ENCODE results near the gene TUT4. TPM values are rescaled to one million over a fixed set of nuclear protein-coding genes. Genes with fewer than 3 reads are reported as not detected.

TUT4 gene
- total RNA-seq, 4 donors from 2014 or later = 22.1 to 212 (median 50.0) TPM

DNA sequence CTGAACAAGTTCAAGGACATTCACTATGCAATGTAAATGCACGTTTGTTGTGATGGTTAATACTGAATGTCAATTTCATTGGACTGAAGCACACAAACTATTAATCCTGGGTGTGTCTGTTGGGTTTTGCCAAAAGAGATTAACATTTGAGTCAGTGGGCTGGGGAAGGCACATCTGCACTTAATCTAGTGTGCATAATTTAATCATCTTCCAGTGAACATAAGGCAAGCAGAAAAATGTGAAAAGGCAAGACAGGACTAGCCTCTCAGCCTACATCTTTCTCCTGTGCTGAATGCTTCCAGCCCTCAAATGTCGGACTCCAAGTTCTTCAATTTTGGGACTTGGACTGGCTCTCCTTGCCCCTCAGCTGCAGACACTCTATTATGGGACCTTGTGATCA lies 108.4 kb downstream of the TUT4 start:
- H3K27ac ChIP-seq = no peak overlapping the region

DNA sequence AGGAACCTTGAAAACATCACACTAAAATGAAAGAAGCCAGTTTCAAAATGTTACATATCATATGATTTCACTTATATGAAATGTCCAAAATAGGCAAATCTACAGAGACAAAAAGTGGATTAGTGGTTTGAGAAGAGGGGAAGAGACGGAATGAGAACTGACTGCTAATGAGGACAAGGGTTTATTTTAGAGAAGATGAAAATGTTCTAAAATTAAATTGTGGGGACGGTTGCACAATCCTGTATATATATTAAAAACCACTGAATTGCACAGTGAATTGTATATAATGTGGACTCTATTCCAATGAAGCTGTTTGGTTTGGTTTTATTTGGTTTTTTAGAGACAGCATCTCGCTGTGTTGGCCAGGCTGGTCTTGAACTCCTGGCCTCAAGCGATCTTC lies 112.9 kb downstream of the TUT4 start:
- Histone ChIP-seq H3K4me1 (no peaks in the 10 kb centered on the region), H3K27ac (no peak overlapping the region), H3K27me3 (no peaks in the 10 kb centered on the region), H3K9me3 (no peaks in the 10 kb centered on the region), H3K36me3 (peaks cover 0 to 43% (median 0%) of the 10 kb centered on the region in 3 donors), H3K4me3 (no peak overlapping the region)
- TF ChIP-seq POLR2A (IDR thresholded peaks at IDR 0.05) (no peak), CTCF (IDR thresholded peaks at IDR 0.05) (no peak)
- DNase-seq = no peak

More for the DNA sequence above, 108.4 kb downstream of the TUT4 start:
- TF ChIP-seq POLR2A (IDR thresholded peaks at IDR 0.05) = no peak
- TF ChIP-seq CTCF (IDR thresholded peaks at IDR 0.05) = no peak
- Histone ChIP-seq H3K4me3 (no peak overlapping the region), H3K36me3 (peaks cover 0 to 32% (median 0%) of the 10 kb centered on the region in 3 donors), H3K27me3 (no peaks in the 10 kb centered on the region), H3K4me1 (no peaks in the 10 kb centered on the region), H3K9me3 (no peaks in the 10 kb centered on the region)
- no peak for DNase-seq

- Histone ChIP-seq H3K4me3 (no peak overlapping the region), H3K36me3 (peaks cover 0 to 52% (median 0%) of the 10 kb centered on the region in 3 donors), H3K9me3 (no peaks in the 10 kb centered on the region), H3K27me3 (no peaks in the 10 kb centered on the region), H3K27ac (no peak overlapping the region), H3K4me1 (no peaks in the 10 kb centered on the region)
- DNase-seq = no peak
- no peak for TF ChIP-seq POLR2A (IDR thresholded peaks at IDR 0.05)
- TF ChIP-seq CTCF (IDR thresholded peaks at IDR 0.05) = no peak
Observed at GRCh38 chr1:52436817-52437216, 116.1 kb downstream of the TUT4 start.

DNA sequence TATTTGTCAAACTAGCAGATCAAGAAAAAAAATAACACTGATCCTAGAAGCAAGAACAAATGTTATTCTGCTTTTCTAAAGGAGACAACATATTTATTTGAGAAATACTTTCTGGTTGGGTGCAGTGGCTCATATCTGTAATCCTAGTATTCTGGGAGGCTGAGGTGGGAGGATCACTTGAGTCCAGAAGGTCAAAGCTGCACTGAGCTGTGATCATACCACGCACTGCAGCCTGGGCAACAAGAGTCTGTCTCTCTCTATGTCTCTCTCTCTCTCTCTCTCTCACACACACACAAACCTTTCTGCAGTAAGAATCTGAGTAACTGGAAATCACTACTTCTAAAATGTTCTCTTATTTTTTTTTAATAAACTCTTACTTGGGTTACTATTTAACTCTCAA lies 117.2 kb downstream of the TUT4 start:
- no peaks in the 10 kb centered on the region for H3K9me3 ChIP-seq
- no peak overlapping the region for H3K4me3 ChIP-seq
- H3K27ac ChIP-seq = no peak overlapping the region
- no peaks in the 10 kb centered on the region for H3K27me3 ChIP-seq
- no peak for DNase-seq
- no peaks in the 10 kb centered on the region for H3K4me1 ChIP-seq
- peaks cover 0 to 58% (median 0%) of the 10 kb centered on the region in 3 donors for H3K36me3 ChIP-seq
- no peak for TF ChIP-seq CTCF (IDR thresholded peaks at IDR 0.05)
- no peak for TF ChIP-seq POLR2A (IDR thresholded peaks at IDR 0.05)

DNA sequence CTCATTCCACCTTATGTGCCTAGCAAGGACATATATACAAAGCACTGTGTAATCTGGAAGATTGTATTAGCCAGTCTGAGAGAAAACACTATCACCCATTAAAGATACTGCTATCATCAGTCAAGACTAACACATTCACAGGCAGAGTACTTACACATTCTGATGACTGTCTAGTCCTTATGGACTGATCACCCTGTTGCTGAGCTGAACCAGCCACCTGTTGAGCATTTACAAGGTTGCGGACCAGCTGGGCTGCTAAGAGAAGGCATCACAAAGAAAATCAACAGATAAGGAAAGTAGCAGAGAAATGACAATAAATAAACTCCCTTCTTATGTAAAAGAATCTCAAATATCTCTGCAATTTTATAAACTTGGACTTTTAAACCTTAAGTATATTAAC lies 117.7 kb downstream of the TUT4 start:
- no peaks in the 10 kb centered on the region for H3K9me3 ChIP-seq
- H3K4me3 ChIP-seq = no peak overlapping the region
- H3K4me1 ChIP-seq = no peaks in the 10 kb centered on the region
- DNase-seq = no peak
- H3K36me3 ChIP-seq = peaks cover 0 to 63% (median 0%) of the 10 kb centered on the region in 3 donors
- TF ChIP-seq POLR2A (IDR thresholded peaks at IDR 0.05) = no peak
- H3K27me3 ChIP-seq = no peaks in the 10 kb centered on the region
- no peak overlapping the region for H3K27ac ChIP-seq

- TF ChIP-seq CTCF (IDR thresholded peaks at IDR 0.05) = no peak
- no peak for TF ChIP-seq POLR2A (IDR thresholded peaks at IDR 0.05)
- H3K36me3 ChIP-seq = peaks cover 0 to 67% (median 0%) of the 10 kb centered on the region in 3 donors
Observed at GRCh38 chr1:52432807-52433206, 120.1 kb downstream of the TUT4 start.

More at GRCh38 chr1:52432807-52433206, 120.1 kb downstream of the TUT4 start:
- DNase-seq = no peak
- Histone ChIP-seq H3K27ac (no peak overlapping the region), H3K9me3 (no peaks in the 10 kb centered on the region), H3K4me1 (no peaks in the 10 kb centered on the region), H3K27me3 (no peaks in the 10 kb centered on the region), H3K4me3 (no peak overlapping the region)

All from Peyer's patch (tissue), 4 donors.